Kidney epithelial cell (primary cell): ENCODE measurements around the gene C2orf81. TPM values are rescaled to one million over a fixed set of nuclear protein-coding genes. Genes with fewer than 3 reads are reported as not detected.

ENCODE experiments used
- DNase-seq: peaks from one replicate; pipeline ENCODE4 v3.0.0-alpha.2; 2010; ENCODE audit warnings: low read depth
- H3K27me3 ChIP-seq: 2 replicates; pipeline ENCODE4 v1.6.0; 2011; ENCODE audit warnings: low read length; ENCODE audit not compliant: control insufficient read depth, insufficient read depth
- H3K36me3 ChIP-seq: 2 replicates; pipeline ENCODE4 v1.5.1; 2011; ENCODE audit warnings: low read length; ENCODE audit not compliant: control insufficient read depth, insufficient read depth
- H3K4me3 ChIP-seq: 2 replicates; pipeline ENCODE4 v1.5.1; 2011; ENCODE audit warnings: low read depth, mild to moderate bottlenecking, control low read depth, low read length
- total RNA-seq: library from RNA; depleted of rRNA; stranded (reverse); fragments of >200 nt; gene quantifications from 2 replicates; pipeline ENCODE4 v1.2.3, GENCODE V29; 2015
- TF ChIP-seq, protein P1 (sequence below): IDR thresholded peaks from 2 replicates; pipeline ENCODE4 v1.5.1; 2011; ENCODE audit warnings: mild to moderate bottlenecking, moderate library complexity, low read length, control low read depth, inconsistent platforms; ENCODE audit not compliant: insufficient read depth, poor library complexity, severe bottlenecking

The C2orf81 gene
- total RNA-seq, 1 donor from 2014 or later, result 4.3 TPM

- H3K27me3 ChIP-seq, result no peaks in the 10 kb centered on the region
Observed at GRCh38 chr2:74419345-74419744, 2.1 kb downstream of the C2orf81 start.

DNA sequence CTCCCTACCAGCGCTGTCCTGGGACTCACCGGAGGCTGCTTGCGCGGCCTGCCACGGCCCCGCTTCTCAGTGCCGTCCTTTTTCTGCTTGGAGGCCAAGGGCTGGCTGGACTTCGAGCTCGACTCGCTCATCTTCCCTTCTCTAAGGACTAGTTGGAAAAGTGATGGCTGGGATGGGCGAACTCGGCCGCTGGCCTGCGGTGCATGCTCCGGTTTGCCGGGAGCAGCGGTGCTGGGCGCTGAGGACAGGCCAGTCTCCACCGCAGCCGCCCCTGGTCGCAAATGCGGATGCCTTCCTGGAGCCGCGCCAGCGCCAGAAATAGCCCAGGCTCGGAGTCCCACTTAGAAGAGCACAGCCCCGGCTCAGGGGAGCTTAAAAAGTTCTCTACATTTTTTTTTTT, 3.1 kb downstream of the C2orf81 start:
- H3K36me3 ChIP-seq, result no peaks in the 10 kb centered on the region
- TF ChIP-seq, protein P1, sequence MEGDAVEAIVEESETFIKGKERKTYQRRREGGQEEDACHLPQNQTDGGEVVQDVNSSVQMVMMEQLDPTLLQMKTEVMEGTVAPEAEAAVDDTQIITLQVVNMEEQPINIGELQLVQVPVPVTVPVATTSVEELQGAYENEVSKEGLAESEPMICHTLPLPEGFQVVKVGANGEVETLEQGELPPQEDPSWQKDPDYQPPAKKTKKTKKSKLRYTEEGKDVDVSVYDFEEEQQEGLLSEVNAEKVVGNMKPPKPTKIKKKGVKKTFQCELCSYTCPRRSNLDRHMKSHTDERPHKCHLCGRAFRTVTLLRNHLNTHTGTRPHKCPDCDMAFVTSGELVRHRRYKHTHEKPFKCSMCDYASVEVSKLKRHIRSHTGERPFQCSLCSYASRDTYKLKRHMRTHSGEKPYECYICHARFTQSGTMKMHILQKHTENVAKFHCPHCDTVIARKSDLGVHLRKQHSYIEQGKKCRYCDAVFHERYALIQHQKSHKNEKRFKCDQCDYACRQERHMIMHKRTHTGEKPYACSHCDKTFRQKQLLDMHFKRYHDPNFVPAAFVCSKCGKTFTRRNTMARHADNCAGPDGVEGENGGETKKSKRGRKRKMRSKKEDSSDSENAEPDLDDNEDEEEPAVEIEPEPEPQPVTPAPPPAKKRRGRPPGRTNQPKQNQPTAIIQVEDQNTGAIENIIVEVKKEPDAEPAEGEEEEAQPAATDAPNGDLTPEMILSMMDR, result no peak
- no peak for DNase-seq
- H3K27me3 ChIP-seq, result no peaks in the 10 kb centered on the region
- H3K4me3 ChIP-seq, result no peak overlapping the region

More at GRCh38 chr2:74419345-74419744, 2.1 kb downstream of the C2orf81 start:
- TF ChIP-seq, protein P1, result no peak
- Histone ChIP-seq H3K36me3 (no peaks in the 10 kb centered on the region), H3K4me3 (no peak overlapping the region)
- no peak for DNase-seq

- no peak overlapping the region for H3K4me3 ChIP-seq
- no peaks in the 10 kb centered on the region for H3K36me3 ChIP-seq
- TF ChIP-seq, protein P1, result no peak
- no peaks in the 10 kb centered on the region for H3K27me3 ChIP-seq
- DNase-seq, result no peak
Observed at GRCh38 chr2:74417763-74418162, 3.7 kb downstream of the C2orf81 start.

DNA sequence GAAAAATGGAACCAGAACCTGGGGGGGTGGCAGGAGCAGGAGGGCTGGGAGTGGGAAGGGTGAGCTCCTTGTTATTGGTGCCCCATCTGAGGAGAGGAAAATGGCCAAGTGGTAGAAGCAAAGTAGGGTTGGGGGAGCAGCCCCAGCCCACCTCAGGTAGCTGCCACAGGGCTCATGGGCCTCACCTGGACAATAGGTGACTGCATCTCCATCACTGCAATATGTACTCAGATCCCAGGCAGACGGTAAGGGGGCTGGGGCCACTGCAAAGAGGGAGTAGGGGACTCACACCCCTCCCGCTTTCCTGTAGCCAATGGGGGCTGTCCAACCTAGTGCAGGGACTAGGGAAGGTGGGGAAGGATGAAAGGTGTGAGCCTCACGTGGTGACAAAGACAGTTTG, 4.2 kb downstream of the C2orf81 start:
- Histone ChIP-seq H3K27me3 (no peaks in the 10 kb centered on the region), H3K4me3 (no peak overlapping the region), H3K36me3 (no peaks in the 10 kb centered on the region)
- TF ChIP-seq, protein P1, result no peak
- no peak for DNase-seq

DNA sequence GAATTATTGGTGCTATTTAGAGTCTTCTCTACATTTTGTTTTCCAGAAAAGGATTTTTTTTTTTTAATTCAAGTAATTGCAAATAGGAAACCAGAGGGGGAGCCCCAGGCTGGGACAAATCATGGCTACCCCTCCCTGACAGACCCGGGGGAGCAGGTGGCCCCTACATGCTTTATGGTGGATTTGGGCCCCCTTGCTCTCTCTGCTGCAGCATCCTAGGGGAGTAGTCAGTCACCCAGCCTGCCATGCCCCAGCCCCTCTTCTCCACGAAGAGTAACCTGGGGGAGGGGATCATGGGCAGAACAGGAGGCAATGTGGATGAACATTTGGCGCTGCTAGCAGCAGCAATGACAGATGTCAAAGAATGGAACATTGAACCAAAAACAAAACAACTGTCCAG, 4.6 kb downstream of the C2orf81 start:
- DNase-seq, result no peak
- Histone ChIP-seq H3K36me3 (no peaks in the 10 kb centered on the region), H3K4me3 (no peak overlapping the region), H3K27me3 (no peaks in the 10 kb centered on the region)
- TF ChIP-seq, protein P1, result peak; percentile 15

DNA sequence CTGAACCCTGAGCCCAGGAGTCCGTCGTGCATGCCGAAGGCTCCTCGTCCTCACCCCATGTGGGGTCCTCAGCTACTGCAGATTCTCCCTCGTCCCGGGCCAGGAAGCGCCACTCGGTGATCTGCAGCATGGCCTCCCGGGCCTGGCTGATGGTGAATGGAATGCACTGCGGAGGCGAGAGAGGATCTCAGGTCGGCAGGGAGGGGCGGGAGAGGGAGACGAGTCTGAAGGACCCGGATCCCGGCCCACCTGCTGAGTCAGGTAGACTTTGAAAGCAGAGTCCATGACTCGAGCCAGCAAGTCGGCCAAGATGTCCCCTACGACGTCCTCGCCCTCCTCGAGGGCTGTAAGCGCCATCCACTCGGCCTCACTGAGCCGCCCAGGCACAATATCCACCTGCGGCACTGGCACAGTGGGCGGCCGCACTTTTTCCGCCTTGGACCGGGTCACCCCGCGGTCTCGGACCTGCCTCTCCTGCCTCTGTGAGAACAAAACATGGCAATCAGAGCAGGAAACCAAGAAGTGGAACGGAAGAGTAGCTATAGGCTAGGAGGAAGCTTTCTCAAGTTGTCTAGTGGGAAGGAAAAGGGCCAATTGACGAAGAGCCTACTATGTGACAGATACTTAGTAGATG, 5.5 kb downstream of the C2orf81 start:
- peak overlapping the region; percentile 36 for H3K4me3 ChIP-seq
- no peaks in the 10 kb centered on the region for H3K36me3 ChIP-seq
- TF ChIP-seq, protein P1, result no peak
- H3K27me3 ChIP-seq, result no peaks in the 10 kb centered on the region
- DNase-seq, result no peak
